ENCODE results near the gene TRIP13. TPM values are rescaled to one million over a fixed set of nuclear protein-coding genes. Genes with fewer than 3 reads are reported as not detected.

TRIP13 gene
- polyA plus RNA-seq, 1 donor from 2014 or later: 2.1 TPM

DNA sequence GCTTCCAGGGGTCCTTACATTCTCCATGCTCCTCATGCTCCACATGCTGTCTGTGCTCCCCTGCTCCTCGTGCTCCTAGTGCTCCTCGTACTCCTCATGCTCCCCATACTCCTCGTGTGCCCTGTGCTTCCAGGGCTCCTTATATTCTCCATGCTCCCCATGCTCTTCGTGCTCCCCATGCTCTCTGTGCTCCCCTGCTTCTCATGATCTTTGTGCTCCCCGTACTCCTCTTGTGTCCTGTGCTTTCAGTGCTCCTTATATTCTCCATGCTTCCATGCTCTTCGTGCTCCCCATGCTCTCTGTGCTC is 51.9 kb downstream of the TRIP13 start:
- Histone ChIP-seq H3K79me2 (replicated peaks; ENCODE audit: insufficient read depth, low read length) (no peaks in the 10 kb centered on the region), H3K27ac (ENCODE audit: low read length) (no peak overlapping the region), H3K4me3 (ENCODE audit: low read length) (no peak overlapping the region), H3K36me3 (ENCODE audit: insufficient read depth, low read length) (no peaks in the 10 kb centered on the region), H3K9me2 (ENCODE audit: insufficient read depth, low read length) (no peaks in the 10 kb centered on the region), H3F3A (ENCODE audit: insufficient read depth, low read length, poor library complexity, severe bottlenecking) (no peaks in the 10 kb centered on the region), H3K9ac (ENCODE audit: low read length) (no peak overlapping the region), H3K4me2 (ENCODE audit: low read length) (no peak overlapping the region), H3K27me3 (ENCODE audit: insufficient read depth, low read depth, low read length) (no peaks in the 10 kb centered on the region), H3K9me3 (ENCODE audit: low read length) (no peaks in the 10 kb centered on the region), H2AFZ (ENCODE audit: low read depth, low read length) (no peak overlapping the region), H4K20me1 (ENCODE audit: insufficient read depth) (no peaks in the 10 kb centered on the region)
- TF ChIP-seq POLR2AphosphoS5 (IDR thresholded peaks at IDR 0.05) (no peak), EZH2 (IDR thresholded peaks at IDR 0.05; ENCODE audit: borderline replicate concordance, insufficient read depth, low read length, poor library complexity, severe bottlenecking) (no peak), SMC3 (conservative IDR thresholded peaks at IDR 0.05; ENCODE audit: poor library complexity) (no peak), RAD21 (conservative IDR thresholded peaks at IDR 0.05) (no peak), CTCF (IDR thresholded peaks at IDR 0.05; ENCODE audit: poor library complexity, severe bottlenecking) (no peak), MXI1 (conservative IDR thresholded peaks at IDR 0.05; ENCODE audit: poor library complexity, severe bottlenecking) (no peak), TAF1 (IDR thresholded peaks at IDR 0.05; ENCODE audit: low read depth) (no peak), EP300 (conservative IDR thresholded peaks at IDR 0.05; ENCODE audit: poor library complexity, severe bottlenecking) (no peak)
- TF ChIP-seq, protein P1, sequence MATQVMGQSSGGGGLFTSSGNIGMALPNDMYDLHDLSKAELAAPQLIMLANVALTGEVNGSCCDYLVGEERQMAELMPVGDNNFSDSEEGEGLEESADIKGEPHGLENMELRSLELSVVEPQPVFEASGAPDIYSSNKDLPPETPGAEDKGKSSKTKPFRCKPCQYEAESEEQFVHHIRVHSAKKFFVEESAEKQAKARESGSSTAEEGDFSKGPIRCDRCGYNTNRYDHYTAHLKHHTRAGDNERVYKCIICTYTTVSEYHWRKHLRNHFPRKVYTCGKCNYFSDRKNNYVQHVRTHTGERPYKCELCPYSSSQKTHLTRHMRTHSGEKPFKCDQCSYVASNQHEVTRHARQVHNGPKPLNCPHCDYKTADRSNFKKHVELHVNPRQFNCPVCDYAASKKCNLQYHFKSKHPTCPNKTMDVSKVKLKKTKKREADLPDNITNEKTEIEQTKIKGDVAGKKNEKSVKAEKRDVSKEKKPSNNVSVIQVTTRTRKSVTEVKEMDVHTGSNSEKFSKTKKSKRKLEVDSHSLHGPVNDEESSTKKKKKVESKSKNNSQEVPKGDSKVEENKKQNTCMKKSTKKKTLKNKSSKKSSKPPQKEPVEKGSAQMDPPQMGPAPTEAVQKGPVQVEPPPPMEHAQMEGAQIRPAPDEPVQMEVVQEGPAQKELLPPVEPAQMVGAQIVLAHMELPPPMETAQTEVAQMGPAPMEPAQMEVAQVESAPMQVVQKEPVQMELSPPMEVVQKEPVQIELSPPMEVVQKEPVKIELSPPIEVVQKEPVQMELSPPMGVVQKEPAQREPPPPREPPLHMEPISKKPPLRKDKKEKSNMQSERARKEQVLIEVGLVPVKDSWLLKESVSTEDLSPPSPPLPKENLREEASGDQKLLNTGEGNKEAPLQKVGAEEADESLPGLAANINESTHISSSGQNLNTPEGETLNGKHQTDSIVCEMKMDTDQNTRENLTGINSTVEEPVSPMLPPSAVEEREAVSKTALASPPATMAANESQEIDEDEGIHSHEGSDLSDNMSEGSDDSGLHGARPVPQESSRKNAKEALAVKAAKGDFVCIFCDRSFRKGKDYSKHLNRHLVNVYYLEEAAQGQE (IDR thresholded peaks at IDR 0.05; ENCODE audit: borderline replicate concordance): no peak

- H2AFZ ChIP-seq (ENCODE audit: low read depth, low read length): no peak overlapping the region
- H3K9me3 ChIP-seq (ENCODE audit: low read length): no peaks in the 10 kb centered on the region
- no peaks in the 10 kb centered on the region for H3F3A ChIP-seq (ENCODE audit: insufficient read depth, low read length, poor library complexity, severe bottlenecking)
- TF ChIP-seq RAD21 (conservative IDR thresholded peaks at IDR 0.05) (no peak), TAF1 (IDR thresholded peaks at IDR 0.05; ENCODE audit: low read depth) (no peak), SMC3 (conservative IDR thresholded peaks at IDR 0.05; ENCODE audit: poor library complexity) (no peak), MXI1 (conservative IDR thresholded peaks at IDR 0.05; ENCODE audit: poor library complexity, severe bottlenecking) (no peak), EZH2 (IDR thresholded peaks at IDR 0.05; ENCODE audit: borderline replicate concordance, insufficient read depth, low read length, poor library complexity, severe bottlenecking) (no peak), EP300 (conservative IDR thresholded peaks at IDR 0.05; ENCODE audit: poor library complexity, severe bottlenecking) (no peak), CTCF (IDR thresholded peaks at IDR 0.05; ENCODE audit: poor library complexity, severe bottlenecking) (no peak)
- TF ChIP-seq, protein P1 (IDR thresholded peaks at IDR 0.05; ENCODE audit: borderline replicate concordance): no peak
- H4K20me1 ChIP-seq (ENCODE audit: insufficient read depth): no peaks in the 10 kb centered on the region
- H3K27ac ChIP-seq (ENCODE audit: low read length): no peak overlapping the region
- H3K4me2 ChIP-seq (ENCODE audit: low read length): no peak overlapping the region
- no peaks in the 10 kb centered on the region for H3K27me3 ChIP-seq (ENCODE audit: insufficient read depth, low read depth, low read length)
- no peaks in the 10 kb centered on the region for H3K9me2 ChIP-seq (ENCODE audit: insufficient read depth, low read length)
- no peak overlapping the region for H3K9ac ChIP-seq (ENCODE audit: low read length)
- H3K4me3 ChIP-seq (ENCODE audit: low read length): peak overlapping the region; percentile 50
- no peaks in the 10 kb centered on the region for H3K36me3 ChIP-seq (ENCODE audit: insufficient read depth, low read length)
- no peaks in the 10 kb centered on the region for H3K79me2 ChIP-seq (replicated peaks; ENCODE audit: insufficient read depth, low read length)
Observed at GRCh38 chr5:944992-945685, 52.5 kb downstream of the TRIP13 start.
